ENCODE measurements around the gene PCDHA2. TPM values are rescaled to one million over a fixed set of nuclear protein-coding genes. Genes with fewer than 3 reads are reported as not detected.
"Not testable (repeated sequence)": the region's sequence is repeated elsewhere in the genome, so short reads cannot be mapped to it uniquely, and the experiment has no call there.

Gene PCDHA2
- not detected for total RNA-seq
- long read RNA-seq, result 0 reads

DNA sequence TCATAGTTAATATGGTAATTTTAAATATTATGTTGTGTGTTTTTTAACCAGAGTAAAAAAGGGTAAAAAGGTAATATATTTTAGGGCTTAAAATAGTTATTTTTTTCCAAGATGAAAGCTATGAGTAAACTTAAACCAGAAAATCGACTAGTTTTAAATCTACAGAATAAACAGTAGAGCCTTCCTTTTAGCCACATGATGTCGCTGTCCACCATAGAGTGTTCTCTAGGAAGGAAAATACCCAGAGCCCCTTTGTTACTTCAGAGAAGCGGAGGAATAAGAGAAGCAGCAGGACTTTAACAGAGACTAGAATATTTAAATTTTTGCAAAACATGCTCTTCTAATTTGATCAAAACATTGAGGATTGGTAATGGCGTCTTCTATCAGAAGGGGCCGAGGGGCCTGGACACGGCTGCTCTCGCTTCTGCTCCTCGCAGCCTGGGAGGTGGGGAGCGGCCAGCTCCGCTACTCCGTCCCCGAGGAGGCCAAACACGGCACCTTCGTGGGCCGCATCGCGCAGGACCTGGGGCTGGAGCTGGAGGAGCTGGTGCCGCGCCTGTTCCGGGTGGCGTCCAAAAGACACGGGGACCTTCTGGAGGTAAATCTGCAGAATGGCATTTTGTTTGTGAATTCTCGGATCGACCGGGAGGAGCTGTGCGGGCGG, at the start of gene PCDHA2:
PCDHA2 (plus strand) TSS at position 258 of the 664 bp plus-strand sequence.
- no peak for DNase-seq (ENCODE audit: low spot score)

GRCh38 chr5:140753561-140753960, 41.1 kb upstream of the PCDHA2 start:
- no peak for DNase-seq (ENCODE audit: low spot score)

DNA sequence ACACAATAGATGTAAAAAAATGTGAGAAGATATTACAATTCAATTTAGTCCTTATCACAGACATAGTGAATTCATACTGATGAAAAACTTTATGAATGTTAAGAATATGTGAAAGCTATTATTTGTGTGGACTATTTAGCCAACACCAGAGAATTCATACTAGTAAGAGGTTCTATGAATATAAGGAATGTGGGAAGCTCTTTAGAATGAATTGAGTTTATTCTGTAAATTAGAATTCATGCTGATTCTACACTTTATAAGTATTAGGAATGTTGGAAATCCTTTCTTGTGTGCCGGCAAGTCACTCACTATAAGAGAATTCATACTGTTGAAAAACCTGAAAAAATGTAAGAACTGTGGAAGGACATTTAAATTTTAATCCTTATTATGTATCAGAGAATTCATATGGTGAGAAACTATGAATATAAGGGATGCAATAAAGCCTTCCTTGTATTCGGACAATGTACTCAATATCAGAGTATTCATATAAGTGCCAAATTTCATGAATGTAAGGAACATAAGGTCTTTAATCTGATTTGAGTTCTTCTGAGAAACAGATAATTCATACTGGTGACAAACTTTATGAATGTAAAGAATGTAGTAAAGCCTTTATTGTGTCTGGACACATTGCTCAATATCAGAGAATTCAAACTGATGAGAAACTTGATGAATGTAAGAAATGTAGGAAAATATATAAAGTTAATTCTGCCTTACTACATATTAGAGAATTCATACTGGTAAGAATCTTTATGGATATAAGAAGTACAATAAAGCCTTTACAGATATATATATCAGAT, 30.3 kb upstream of the PCDHA2 start:
- DNase-seq (ENCODE audit: low spot score), result no peak

DNA sequence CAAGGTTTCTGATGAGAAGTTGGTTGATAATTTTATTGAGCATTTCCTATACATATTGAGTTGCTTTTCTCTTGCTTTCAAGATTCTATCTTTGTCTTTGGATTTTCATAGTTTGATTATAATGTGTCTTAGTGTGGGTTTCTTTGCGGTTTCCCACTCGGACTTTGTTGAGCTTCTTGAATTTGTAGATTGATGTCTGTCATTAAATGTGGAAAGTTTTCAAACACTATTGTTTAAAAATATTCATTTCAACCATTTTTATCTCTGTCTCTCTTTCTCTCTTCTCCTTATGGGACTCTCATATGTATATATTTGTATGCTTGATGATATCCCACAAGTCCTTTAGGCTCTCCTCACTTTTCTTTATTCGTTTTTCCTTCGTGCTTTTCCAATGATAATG, 27.2 kb upstream of the PCDHA2 start:
- DNase-seq (ENCODE audit: low spot score), result no peak

- DNase-seq (ENCODE audit: low spot score), result no peak
These were observed 14.1 kb upstream of the PCDHA2 start for GRCh38 chr5:140780512-140780911.

GRCh38 chr5:140785905-140786686, 8.6 kb upstream of the PCDHA2 start, which contains the start of gene PCDHA1:
PCDHA1 (plus strand) TSS chr5:140786140.
- no peak for DNase-seq (ENCODE audit: low spot score)

DNA sequence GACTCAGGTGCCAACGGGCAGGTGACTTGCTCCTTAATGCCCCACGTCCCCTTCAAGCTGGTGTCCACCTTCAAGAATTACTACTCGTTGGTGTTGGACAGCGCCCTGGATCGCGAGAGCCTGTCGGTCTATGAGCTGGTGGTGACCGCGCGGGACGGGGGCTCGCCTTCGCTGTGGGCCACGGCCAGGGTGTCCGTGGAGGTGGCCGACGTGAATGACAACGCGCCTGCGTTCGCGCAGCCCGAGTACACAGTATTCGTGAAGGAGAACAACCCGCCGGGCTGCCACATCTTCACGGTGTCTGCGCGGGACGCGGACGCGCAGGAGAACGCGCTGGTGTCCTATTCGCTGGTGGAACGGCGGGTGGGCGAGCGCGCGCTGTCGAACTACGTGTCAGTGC, 7.2 kb upstream of the PCDHA2 start:
- DNase-seq (ENCODE audit: low spot score), result not testable (repeated sequence)

DNA sequence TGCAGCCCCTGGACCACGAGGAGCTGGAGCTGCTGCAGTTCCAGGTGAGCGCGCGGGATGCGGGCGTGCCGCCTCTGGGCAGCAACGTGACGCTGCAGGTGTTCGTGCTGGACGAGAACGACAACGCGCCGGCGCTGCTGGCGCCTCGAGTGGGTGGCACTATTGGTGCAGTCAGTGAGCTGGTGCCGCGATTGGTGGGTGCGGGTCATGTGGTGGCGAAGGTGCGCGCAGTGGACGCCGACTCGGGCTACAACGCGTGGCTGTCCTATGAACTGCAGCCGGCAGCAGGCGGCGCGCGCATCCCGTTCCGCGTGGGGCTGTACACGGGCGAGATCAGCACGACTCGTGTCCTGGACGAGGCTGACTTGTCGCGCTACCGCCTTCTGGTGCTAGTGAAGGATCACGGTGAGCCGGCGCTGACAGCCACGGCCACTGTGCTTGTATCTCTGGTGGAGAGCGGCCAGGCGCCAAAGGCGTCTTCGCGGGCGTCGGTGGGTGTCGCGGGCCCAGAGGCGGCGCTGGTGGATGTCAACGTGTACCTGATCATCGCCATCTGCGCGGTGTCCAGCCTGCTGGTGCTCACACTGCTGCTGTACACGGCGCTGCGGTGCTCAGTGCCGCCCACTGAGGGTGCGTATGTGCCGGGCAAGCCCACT, 6.7 kb upstream of the PCDHA2 start:
- not testable (repeated sequence) for DNase-seq (ENCODE audit: low spot score)

- DNase-seq (ENCODE audit: low spot score), result no peak
These were observed 3.6 kb upstream of the PCDHA2 start for GRCh38 chr5:140791089-140791488.

- DNase-seq (ENCODE audit: low spot score), result no peak
These were observed 598 bp downstream of the PCDHA2 start for GRCh38 chr5:140795259-140795641.

GRCh38 chr5:140796072-140796717, 1.5 kb downstream of the PCDHA2 start:
- not testable (repeated sequence) for DNase-seq (ENCODE audit: low spot score)

DNA sequence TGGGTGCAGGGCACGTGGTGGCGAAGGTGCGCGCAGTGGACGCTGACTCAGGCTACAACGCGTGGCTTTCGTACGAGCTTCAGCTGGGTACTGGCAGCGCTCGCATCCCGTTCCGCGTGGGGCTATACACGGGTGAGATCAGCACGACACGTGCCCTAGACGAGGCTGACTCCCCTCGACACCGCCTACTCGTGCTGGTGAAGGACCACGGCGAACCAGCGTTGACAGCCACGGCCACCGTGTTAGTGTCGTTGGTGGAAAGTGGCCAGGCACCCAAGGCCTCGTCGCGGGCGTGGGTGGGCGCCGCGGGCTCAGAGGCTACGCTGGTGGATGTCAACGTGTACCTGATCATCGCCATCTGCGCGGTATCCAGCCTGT, 2.1 kb downstream of the PCDHA2 start:
- DNase-seq (ENCODE audit: low spot score), result no peak

GRCh38 chr5:140800816-140801493, 6.3 kb downstream of the PCDHA2 start, which contains the start of gene PCDHA3:
PCDHA3 (plus strand) TSS chr5:140801057.
- DNase-seq (ENCODE audit: low spot score), result no peak

GRCh38 chr5:140801494-140801841, 6.8 kb downstream of the PCDHA2 start:
- no peak for DNase-seq (ENCODE audit: low spot score)

- DNase-seq (ENCODE audit: low spot score), result not testable (repeated sequence)
These were observed 7.7 kb downstream of the PCDHA2 start for GRCh38 chr5:140802381-140802780.

GRCh38 chr5:140802781-140803271, 8.2 kb downstream of the PCDHA2 start:
- no peak for DNase-seq (ENCODE audit: low spot score)

- no peak for DNase-seq (ENCODE audit: low spot score)
These were observed 12.5 kb downstream of the PCDHA2 start, which contains the start of gene PCDHA4 for GRCh38 chr5:140806834-140807775. PCDHA4 (plus strand) TSS chr5:140807068.

- DNase-seq (ENCODE audit: low spot score), result not testable (repeated sequence)
These were observed 13.7 kb downstream of the PCDHA2 start for GRCh38 chr5:140808241-140808888.
